Muscle layer of duodenum (tissue), 2 donors: ENCODE data around the gene EED.
"Not testable (repeated sequence)": the region's sequence is repeated elsewhere in the genome, so short reads cannot be mapped to it uniquely, and the experiment has no call there.

Experiments
- H3K27ac ChIP-seq: one replicate; pipeline ENCODE4 v1.7.0; 2013; ENCODE audit warnings: mild to moderate bottlenecking, low read length
- H3K27me3 ChIP-seq: one replicate; pipeline ENCODE4 v1.7.0; 2013; ENCODE audit warnings: low read depth, mild to moderate bottlenecking, control low read depth, low read length
- H3K36me3 ChIP-seq, 2 donors: one replicate each; pipeline ENCODE4 v1.7.0; 2013; ENCODE audit warnings: low read length in 2 of 2, control low read depth in 1 of 2, mild to moderate bottlenecking in 1 of 2; ENCODE audit not compliant: insufficient read depth in 2 of 2, control insufficient read depth in 1 of 2
- H3K4me1 ChIP-seq, 2 donors: one replicate each; pipeline ENCODE4 v1.7.0; 2013; ENCODE audit warnings: low read length in 2 of 2, mild to moderate bottlenecking in 2 of 2, control low read depth in 1 of 2, moderate library complexity in 1 of 2; ENCODE audit not compliant: insufficient read depth in 2 of 2, control insufficient read depth in 1 of 2
- H3K4me3 ChIP-seq, 2 donors: one replicate each; pipeline ENCODE4 v1.7.0; 2013; ENCODE audit warnings: low read length in 2 of 2, low read depth in 1 of 2, mild to moderate bottlenecking in 1 of 2
- H3K9me3 ChIP-seq, 2 donors: one replicate each; pipeline ENCODE4 v1.7.0; 2013; ENCODE audit warnings: low read length in 2 of 2, control low read depth in 1 of 2, mild to moderate bottlenecking in 1 of 2; ENCODE audit not compliant: control insufficient read depth in 1 of 2
- donor health status: healthy.

EED gene

DNA sequence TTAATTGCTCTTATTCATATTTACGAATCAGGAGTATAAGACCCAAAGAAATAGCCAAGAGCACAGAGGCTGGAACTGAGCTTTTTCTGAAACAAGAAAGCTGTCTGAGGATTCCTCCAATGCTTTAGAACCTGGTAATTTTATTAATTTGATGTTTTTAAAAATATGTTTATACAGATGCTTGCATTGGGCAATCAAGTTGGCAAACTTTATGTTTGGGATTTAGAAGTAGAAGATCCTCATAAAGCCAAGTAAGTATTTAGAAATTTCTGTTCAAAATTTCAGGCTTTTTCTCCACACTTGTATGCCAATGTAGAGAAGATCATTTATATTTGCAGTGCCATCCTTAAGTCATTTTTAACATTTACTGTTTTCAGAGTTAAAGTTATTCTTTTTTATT, 33.2 kb downstream of the EED start:
- H3K36me3 ChIP-seq = peaks cover 3 to 29% of the 10 kb centered on the region in 2 donors

DNA sequence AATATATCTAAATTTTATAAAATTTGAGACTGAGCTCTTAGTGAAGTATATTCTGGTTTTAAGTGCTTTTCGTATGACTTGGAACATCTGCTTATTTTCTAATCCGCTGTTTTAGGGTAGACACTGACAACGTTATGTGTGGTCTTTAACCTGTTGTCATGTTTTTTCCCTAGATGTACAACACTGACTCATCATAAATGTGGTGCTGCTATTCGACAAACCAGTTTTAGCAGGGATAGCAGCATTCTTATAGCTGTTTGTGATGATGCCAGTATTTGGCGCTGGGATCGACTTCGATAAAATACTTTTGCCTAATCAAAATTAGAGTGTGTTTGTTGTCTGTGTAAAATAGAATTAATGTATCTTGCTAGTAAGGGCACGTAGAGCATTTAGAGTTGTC, 33.7 kb downstream of the EED start:
- no peaks in the 10 kb centered on the region for H3K4me1 ChIP-seq
- H3K36me3 ChIP-seq = peaks cover 0 to 29% of the 10 kb centered on the region in 2 donors
- H3K27me3 ChIP-seq = no peaks in the 10 kb centered on the region
- no peak overlapping the region for H3K4me3 ChIP-seq
- no peaks in the 10 kb centered on the region for H3K9me3 ChIP-seq
- H3K27ac ChIP-seq = no peak overlapping the region

More for the DNA sequence above, 33.2 kb downstream of the EED start:
- Histone ChIP-seq H3K9me3 (no peaks in the 10 kb centered on the region), H3K27me3 (no peaks in the 10 kb centered on the region), H3K4me1 (no peaks in the 10 kb centered on the region), H3K27ac (no peak overlapping the region), H3K4me3 (no peak overlapping the region)

DNA sequence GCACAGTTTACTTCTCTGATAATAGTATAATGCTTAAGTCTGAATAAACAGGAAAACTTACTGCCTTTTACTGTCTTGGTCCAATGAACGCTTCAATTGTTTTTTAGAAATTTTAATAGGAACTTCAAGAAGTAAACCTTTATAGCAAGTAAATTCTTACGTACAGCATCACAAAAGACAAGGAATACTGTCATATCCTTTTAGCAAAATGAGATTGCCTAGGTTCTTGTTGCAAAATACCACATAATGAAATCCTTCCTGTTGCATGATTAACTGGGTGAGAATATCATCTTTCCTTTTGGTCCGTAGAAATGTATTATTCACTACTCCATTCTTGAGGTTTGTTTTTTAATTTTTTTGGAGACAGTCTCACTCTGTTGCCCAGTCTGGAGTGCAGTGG, 35.2 kb downstream of the EED start:
- Histone ChIP-seq H3K4me3 (no peak overlapping the region), H3K27ac (no peak overlapping the region), H3K9me3 (no peaks in the 10 kb centered on the region), H3K4me1 (no peaks in the 10 kb centered on the region), H3K36me3 (peaks cover 9 to 34% of the 10 kb centered on the region in 2 donors), H3K27me3 (no peaks in the 10 kb centered on the region)

DNA sequence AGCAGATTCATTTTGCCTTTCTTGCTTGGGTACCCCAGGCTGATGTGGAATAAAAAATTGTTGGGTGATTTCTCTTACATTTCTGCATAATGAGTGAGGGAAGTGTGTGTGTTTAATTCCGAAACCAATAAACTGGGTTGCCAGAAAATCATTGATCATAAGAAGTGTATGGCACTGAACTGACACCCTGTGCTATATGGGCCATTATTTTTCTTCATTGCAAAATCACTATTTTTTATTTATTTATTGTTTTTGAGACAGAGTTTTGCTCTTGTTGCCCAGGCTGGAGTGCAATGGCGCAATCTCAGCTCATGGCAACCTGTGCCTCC, 42.9 kb downstream of the EED start:
- H3K36me3 ChIP-seq = peaks cover 5 to 10% of the 10 kb centered on the region in 2 donors
- H3K27ac ChIP-seq = no peak overlapping the region
- no peak overlapping the region for H3K4me3 ChIP-seq
- no peaks in the 10 kb centered on the region for H3K27me3 ChIP-seq
- no peaks in the 10 kb centered on the region for H3K4me1 ChIP-seq
- no peaks in the 10 kb centered on the region for H3K9me3 ChIP-seq

DNA sequence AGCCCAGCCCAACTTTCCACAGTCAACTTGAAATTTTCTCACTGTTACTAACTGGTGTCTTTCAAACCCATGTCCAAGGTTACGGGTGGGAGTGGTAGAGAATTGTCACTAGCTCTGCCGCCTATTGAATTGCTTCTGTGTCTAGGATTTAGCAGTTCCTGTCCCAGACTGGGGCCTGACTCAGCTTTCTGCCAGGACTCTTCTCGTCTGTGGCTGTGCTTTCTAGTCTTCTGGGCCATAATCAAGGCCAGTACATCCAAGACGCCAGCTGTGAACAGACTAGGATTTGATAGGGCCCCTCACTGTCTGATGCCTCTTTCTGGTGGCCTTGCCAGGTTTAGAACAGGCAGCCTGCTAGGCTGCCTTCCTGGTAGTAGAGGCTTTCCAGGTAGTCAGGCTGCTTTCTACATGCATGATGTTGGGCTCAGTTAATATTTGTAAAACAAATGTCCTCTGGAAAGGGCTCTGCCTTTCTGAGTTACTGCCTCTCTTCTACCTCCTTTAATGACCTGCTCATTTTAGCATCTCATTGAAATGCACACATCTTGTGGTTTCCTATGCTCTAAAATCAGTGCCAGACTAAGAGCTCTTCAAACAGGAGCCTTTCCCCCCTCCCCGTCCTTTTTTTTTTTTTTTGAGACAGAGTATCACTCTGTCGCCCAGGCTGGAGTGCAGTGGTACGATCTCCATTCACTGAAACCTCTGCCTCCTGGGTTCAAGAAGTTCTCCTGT, 44.4 kb downstream of the EED start:
- Histone ChIP-seq H3K36me3 (peaks cover 4 to 9% of the 10 kb centered on the region in 2 donors), H3K27me3 (no peaks in the 10 kb centered on the region), H3K4me1 (no peaks in the 10 kb centered on the region), H3K27ac (no peak overlapping the region), H3K9me3 (no peaks in the 10 kb centered on the region), H3K4me3 (no peak overlapping the region)

- H3K36me3 ChIP-seq, H3K27ac ChIP-seq, H3K4me1 ChIP-seq, H3K4me3 ChIP-seq, H3K27me3 ChIP-seq, H3K9me3 ChIP-seq: not testable (repeated sequence)
These were observed 45.1 kb downstream of the EED start for GRCh38 chr11:86289508-86290280.

DNA sequence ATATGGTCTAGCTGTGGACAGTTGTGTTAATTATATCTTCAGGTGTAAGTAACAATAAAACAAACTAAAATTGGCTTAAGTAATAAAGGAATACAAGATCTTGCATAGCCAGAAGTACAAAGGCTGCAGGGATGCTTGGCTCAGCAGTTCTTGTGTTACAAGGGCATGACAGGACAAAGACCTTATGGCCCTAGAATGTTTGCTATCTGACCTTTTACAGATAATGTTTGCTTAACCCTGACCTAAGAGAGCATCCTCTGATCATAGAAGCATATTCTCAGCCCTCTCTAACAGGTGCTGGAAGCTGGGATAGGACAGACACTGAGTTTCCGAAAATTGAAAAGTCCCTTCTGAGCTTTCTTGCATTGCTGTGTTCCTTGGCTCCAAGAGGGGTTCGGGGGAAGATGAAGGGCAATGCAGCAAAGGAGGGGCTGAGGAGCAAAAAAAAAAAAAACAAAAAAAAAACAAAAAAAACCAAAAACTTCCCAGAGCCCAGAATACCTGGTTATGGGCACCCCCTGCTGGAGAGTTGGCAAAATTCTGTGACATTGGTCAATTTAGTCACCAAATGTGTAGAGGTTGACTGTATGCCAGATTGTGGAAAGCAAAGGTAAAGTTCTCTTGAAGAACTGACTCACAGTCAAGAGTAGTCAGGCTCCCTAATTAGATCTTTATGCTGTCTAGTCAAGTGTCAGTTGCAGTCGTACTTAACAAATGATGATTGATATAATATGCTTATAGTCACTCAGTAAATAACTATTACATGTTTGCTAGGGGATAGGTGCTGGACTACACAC, 47.1 kb downstream of the EED start:
- no peaks in the 10 kb centered on the region for H3K4me1 ChIP-seq
- no peak overlapping the region for H3K27ac ChIP-seq
- H3K4me3 ChIP-seq = no peak overlapping the region
- no peaks in the 10 kb centered on the region for H3K36me3 ChIP-seq
- no peaks in the 10 kb centered on the region for H3K27me3 ChIP-seq
- H3K9me3 ChIP-seq = no peaks in the 10 kb centered on the region

DNA sequence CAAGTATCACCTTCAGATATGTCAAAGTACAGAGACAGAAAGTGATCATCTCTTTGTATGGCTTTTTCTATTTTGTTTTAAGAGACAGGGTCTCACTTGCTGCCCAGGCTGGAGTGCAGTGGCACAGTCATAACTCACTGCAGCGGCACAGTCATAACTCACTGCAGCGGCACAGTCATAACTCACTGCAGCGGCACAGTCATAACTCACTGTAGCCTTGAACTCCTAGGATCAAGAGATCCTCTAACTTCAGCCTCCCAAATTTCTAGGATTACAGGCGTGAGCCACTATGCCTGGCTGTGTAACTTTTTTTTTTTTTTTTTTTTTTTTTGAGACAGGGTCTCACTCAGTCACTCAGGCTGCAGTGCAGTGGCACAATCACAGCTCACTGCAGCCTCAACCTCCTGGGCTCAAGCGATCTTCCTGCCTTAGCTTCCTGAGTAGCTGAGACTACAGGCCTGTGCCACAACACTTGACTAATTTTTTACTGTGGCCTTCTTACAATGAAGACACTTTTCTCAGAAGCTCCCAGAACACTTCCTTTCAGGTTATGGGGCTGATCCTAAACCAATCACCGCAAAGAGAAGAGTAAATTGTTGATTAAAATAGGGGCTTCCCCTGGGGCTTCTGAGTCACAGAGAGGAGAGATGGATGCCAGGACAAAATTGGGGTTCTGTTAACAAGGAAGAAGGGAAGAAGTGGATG, 48.5 kb downstream of the EED start:
- H3K27me3 ChIP-seq = no peaks in the 10 kb centered on the region
- H3K27ac ChIP-seq = no peak overlapping the region
- no peaks in the 10 kb centered on the region for H3K36me3 ChIP-seq
- no peak overlapping the region for H3K4me3 ChIP-seq
- no peaks in the 10 kb centered on the region for H3K9me3 ChIP-seq
- H3K4me1 ChIP-seq = no peaks in the 10 kb centered on the region

DNA sequence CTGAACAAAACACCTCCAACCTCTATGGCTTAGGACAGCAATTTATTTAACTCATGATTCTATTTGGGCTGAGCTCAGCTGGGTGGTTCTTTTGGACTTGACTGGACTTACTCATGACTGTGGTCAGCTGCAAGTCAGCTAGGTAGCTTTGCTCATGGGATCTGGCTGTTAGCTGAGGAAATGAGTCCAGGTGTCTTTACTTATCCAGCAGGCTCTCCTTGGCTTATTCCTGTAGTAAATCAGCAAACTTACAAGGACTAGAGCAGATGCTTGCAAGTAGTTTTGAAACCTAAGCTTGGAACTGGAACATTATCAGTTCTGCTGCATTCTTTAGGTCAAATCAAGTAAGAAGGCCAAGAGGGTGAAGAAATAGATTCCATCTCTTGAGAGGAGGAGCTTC, 49.5 kb downstream of the EED start:
- no peak overlapping the region for H3K4me3 ChIP-seq
- no peaks in the 10 kb centered on the region for H3K36me3 ChIP-seq
- H3K27ac ChIP-seq = no peak overlapping the region
- no peaks in the 10 kb centered on the region for H3K4me1 ChIP-seq
- H3K27me3 ChIP-seq = no peaks in the 10 kb centered on the region
- no peaks in the 10 kb centered on the region for H3K9me3 ChIP-seq

DNA sequence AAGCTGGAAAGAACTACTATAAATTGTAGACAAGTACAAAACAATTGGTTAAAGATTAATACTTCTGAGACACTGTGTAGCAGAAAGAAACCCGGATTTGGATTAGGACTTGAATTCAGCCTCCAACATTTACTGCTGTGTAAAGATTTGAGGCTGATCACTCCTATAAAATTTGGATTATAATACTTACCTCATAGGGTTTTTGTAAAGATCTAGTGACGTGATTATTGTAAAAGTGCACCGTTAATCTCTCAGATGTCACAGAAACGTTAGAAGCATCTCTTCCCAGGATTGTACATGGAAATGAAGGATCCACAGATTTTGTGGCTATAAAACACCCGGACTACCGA, 57.2 kb downstream of the EED start:
- Histone ChIP-seq H3K27ac (peak overlapping the region; percentile 91), H3K27me3 (no peaks in the 10 kb centered on the region), H3K4me1 (peaks cover 6 to 15% of the 10 kb centered on the region in 2 donors), H3K9me3 (no peaks in the 10 kb centered on the region), H3K4me3 (peak overlapping the region; percentile 68 to 95), H3K36me3 (no peaks in the 10 kb centered on the region)
